ENCODE data around the gene ZEB2. TPM values are rescaled to one million over a fixed set of nuclear protein-coding genes. Genes with fewer than 3 reads are reported as not detected.

ZEB2 gene
- total RNA-seq, 1 experiment from 2014 or later = 1.1 TPM

DNA sequence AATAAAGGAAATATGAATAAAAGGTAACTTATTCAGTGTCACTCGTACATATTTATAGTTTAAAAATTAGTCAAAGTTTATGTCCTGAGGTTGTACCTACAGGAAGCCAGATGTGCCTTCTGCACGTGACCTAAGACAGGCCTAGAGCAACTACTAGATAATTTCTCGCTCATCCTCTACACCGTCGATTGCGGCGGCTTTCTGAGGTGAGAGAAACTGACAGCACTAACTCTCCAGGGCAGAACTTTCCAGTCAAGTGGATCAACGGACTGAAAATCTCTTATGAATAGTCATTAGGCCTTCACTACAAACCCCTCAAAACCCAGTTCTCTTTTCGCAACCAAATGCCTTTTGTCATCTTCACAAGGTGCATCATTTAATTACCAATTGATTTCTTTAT lies 54.2 kb downstream of the ZEB2 start:
- H3K27me3 ChIP-seq (ENCODE audit: control insufficient read depth, insufficient read depth, low read length) = no peaks in the 10 kb centered on the region; the same call in 1 of the 2 replicates
- H3K36me3 ChIP-seq (ENCODE audit: control insufficient read depth, insufficient read depth, low read length) = no peaks in the 10 kb centered on the region; the same call in 1 of the 2 replicates
- ATAC-seq = no peak
- ChIA-PET POLR2A (no interaction called here), CTCF (no interaction called here)
- no peaks in the 10 kb centered on the region for H3K4me1 ChIP-seq (ENCODE audit: control insufficient read depth, insufficient read depth, low read length)
- no TSS peak for BruUV-seq (replicated peaks)
- intact Hi-C loops (cut with micrococcal nuclease; ENCODE audit: unreplicated experiment) = no loop called here
- in situ Hi-C loops (cut with HindIII; ENCODE audit: low pct_unique_long_range_greater_than_20kb, low sequenced_read_pairs) = no loop called here
- no peak for DNase-seq (ENCODE audit: low read depth, low spot score)
- H3K4me3 ChIP-seq (ENCODE audit: low read depth in 2 of 2, low read length in 2 of 2) = no peak overlapping the region
- no peak overlapping the region for H3K27ac ChIP-seq (ENCODE audit: low read length)
- TF ChIP-seq, protein P1, sequence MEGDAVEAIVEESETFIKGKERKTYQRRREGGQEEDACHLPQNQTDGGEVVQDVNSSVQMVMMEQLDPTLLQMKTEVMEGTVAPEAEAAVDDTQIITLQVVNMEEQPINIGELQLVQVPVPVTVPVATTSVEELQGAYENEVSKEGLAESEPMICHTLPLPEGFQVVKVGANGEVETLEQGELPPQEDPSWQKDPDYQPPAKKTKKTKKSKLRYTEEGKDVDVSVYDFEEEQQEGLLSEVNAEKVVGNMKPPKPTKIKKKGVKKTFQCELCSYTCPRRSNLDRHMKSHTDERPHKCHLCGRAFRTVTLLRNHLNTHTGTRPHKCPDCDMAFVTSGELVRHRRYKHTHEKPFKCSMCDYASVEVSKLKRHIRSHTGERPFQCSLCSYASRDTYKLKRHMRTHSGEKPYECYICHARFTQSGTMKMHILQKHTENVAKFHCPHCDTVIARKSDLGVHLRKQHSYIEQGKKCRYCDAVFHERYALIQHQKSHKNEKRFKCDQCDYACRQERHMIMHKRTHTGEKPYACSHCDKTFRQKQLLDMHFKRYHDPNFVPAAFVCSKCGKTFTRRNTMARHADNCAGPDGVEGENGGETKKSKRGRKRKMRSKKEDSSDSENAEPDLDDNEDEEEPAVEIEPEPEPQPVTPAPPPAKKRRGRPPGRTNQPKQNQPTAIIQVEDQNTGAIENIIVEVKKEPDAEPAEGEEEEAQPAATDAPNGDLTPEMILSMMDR (IDR thresholded peaks at IDR 0.05) = no peak
- no peak for TF ChIP-seq SIN3A (IDR thresholded peaks at IDR 0.05; ENCODE audit: borderline replicate concordance, insufficient read depth, low read depth, low read length)
- TF ChIP-seq, protein P2, sequence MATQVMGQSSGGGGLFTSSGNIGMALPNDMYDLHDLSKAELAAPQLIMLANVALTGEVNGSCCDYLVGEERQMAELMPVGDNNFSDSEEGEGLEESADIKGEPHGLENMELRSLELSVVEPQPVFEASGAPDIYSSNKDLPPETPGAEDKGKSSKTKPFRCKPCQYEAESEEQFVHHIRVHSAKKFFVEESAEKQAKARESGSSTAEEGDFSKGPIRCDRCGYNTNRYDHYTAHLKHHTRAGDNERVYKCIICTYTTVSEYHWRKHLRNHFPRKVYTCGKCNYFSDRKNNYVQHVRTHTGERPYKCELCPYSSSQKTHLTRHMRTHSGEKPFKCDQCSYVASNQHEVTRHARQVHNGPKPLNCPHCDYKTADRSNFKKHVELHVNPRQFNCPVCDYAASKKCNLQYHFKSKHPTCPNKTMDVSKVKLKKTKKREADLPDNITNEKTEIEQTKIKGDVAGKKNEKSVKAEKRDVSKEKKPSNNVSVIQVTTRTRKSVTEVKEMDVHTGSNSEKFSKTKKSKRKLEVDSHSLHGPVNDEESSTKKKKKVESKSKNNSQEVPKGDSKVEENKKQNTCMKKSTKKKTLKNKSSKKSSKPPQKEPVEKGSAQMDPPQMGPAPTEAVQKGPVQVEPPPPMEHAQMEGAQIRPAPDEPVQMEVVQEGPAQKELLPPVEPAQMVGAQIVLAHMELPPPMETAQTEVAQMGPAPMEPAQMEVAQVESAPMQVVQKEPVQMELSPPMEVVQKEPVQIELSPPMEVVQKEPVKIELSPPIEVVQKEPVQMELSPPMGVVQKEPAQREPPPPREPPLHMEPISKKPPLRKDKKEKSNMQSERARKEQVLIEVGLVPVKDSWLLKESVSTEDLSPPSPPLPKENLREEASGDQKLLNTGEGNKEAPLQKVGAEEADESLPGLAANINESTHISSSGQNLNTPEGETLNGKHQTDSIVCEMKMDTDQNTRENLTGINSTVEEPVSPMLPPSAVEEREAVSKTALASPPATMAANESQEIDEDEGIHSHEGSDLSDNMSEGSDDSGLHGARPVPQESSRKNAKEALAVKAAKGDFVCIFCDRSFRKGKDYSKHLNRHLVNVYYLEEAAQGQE (IDR thresholded peaks at IDR 0.05; ENCODE audit: insufficient read depth in 1 of 2, low read depth in 2 of 2, low read length in 1 of 2) = no peak
- no peak for TF ChIP-seq POLR2AphosphoS5 (IDR thresholded peaks at IDR 0.05; ENCODE audit: low read depth, low read length)
- TF ChIP-seq TCF7L2 (IDR thresholded peaks at IDR 0.05; ENCODE audit: low read depth, low read length) = no peak
- H3K9me3 ChIP-seq (ENCODE audit: control insufficient read depth, insufficient read depth, low read depth, low read length) = no peaks in the 10 kb centered on the region

DNA sequence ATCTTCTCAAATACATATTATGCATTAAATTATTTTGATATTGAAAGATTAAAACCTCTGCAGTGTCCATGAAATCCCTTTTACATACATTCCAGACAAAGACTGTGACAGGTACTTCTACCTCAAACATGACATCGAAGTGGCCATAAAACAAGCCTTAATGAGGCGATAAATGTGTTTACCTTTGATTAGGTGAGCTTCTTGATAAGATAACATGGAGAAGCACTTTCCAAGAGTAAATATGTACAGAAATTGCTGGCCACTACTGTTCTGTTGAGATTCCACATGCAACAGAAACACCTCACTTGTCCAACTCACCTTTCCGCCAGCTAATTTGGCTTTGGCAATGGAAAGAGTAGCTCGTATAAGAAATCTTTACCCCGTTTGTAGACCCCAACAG lies 55.2 kb downstream of the ZEB2 start:
- Histone ChIP-seq H3K36me3 (ENCODE audit: control insufficient read depth, insufficient read depth, low read length) (no peaks in the 10 kb centered on the region; the same call in 1 of the 2 replicates), H3K4me1 (ENCODE audit: control insufficient read depth, insufficient read depth, low read length) (no peaks in the 10 kb centered on the region), H3K27ac (ENCODE audit: low read length) (no peak overlapping the region), H3K9me3 (ENCODE audit: control insufficient read depth, insufficient read depth, low read depth, low read length) (no peaks in the 10 kb centered on the region), H3K4me3 (ENCODE audit: low read depth in 2 of 2, low read length in 2 of 2) (no peak overlapping the region), H3K27me3 (ENCODE audit: control insufficient read depth, insufficient read depth, low read length) (no peaks in the 10 kb centered on the region; the same call in 1 of the 2 replicates)
- in situ Hi-C loops (cut with HindIII; ENCODE audit: low pct_unique_long_range_greater_than_20kb, low sequenced_read_pairs) = no loop called here
- no TSS peak for BruUV-seq (replicated peaks)
- no peak for TF ChIP-seq SIN3A (IDR thresholded peaks at IDR 0.05; ENCODE audit: borderline replicate concordance, insufficient read depth, low read depth, low read length)
- no peak for TF ChIP-seq TCF7L2 (IDR thresholded peaks at IDR 0.05; ENCODE audit: low read depth, low read length)
- TF ChIP-seq POLR2AphosphoS5 (IDR thresholded peaks at IDR 0.05; ENCODE audit: low read depth, low read length) = no peak
- TF ChIP-seq, protein P2 (IDR thresholded peaks at IDR 0.05; ENCODE audit: insufficient read depth in 1 of 2, low read depth in 2 of 2, low read length in 1 of 2) = no peak
- TF ChIP-seq, protein P1 (IDR thresholded peaks at IDR 0.05) = no peak
- POLR2A ChIA-PET = no interaction called here
- no peak for DNase-seq (ENCODE audit: low read depth, low spot score)
- ATAC-seq = no peak
- intact Hi-C loops (cut with micrococcal nuclease; ENCODE audit: unreplicated experiment) = no loop called here
- CTCF ChIA-PET = no interaction called here

All from Panc1 (cell line).